GM04504 (cell line): ENCODE measurements around the gene OPA3.
"Not testable (repeated sequence)": the region's sequence is repeated elsewhere in the genome, so short reads cannot be mapped to it uniquely, and the experiment has no call there.

Experiments used
- DNase-seq: peaks from one replicate; pipeline ENCODE4 v3.0.0-alpha.2; 2012; ENCODE audit warnings: low read depth

The OPA3 gene

DNA sequence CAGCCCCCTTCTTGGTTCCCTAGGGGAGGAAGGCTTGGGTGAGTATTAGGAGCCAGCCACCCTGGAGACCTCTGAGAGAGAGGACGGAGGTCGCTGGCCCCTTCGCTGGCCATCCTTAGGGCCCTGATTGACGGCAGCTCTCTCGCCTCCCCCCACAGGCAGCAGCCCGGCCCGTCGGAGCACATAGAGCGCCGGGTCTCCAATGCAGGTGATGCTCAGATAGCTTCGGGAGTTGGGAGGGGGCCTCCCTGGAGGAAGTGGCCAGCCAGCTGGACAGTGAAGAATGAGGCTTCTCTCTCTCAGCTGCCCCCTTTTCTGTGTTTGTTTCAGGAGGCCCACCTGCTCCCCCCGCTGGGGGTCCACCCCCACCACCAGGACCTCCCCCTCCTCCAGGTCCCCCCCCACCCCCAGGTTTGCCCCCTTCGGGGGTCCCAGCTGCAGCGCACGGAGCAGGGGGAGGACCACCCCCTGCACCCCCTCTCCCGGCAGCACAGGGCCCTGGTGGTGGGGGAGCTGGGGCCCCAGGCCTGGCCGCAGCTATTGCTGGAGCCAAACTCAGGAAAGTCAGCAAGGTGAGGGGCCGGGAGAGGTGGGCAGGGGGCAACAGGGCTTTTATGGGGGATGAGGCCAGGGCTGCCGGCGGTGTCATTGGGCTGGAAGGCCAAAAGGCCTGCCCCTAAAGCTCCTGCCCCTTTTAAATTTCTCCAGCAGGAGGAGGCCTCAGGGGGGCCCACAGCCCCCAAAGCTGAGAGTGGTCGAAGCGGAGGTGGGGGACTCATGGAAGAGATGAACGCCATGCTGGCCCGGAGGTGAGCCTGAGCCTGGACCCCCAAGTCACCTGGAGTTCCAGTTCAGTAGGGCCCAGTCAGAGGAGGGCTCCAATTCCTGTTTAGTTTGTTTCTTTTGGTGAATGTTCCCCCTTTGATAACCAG is 62.3 kb downstream of the OPA3 start:
- no peak for DNase-seq

DNA sequence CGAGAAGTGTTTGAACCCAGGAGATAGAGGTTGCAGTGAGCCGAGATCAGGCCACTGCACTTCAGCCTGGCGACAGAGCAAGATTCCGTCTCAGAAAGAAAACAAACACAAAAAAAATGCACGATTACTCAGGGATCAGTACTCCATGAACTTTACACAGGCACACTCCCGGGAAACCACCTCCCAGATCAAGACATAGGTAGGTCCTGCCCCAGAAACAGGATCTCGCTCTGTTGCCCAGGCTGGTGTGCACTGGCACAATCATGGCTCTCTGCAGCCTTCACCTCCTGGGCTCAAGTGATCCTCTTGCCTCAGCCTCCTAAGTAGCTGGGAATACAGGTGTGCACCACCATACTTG is 66.2 kb downstream of the OPA3 start:
- DNase-seq, result no peak

- DNase-seq, result no peak
These were observed 66.7 kb downstream of the OPA3 start for GRCh38 chr19:45517641-45518468.

DNA sequence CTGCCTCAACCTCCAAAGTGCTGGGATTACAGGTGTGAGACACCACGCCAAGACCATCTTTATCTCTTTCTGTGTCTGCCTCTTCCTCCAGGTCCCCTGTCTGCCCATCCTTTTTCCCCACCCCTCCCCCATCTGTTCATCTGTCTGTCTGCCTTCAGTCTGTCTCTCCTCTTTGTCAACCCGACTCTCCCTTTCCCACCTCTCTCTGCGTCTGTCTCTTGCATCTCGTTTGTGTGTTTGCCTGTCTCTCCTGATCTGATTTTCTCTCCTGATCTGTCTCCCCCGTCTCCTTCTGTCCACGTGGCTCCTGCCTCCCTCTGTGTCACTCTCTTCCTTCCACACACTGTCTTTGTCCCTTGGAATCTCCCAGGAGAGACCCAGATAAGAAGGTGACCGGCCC is 67.4 kb downstream of the OPA3 start:
- no peak for DNase-seq

DNA sequence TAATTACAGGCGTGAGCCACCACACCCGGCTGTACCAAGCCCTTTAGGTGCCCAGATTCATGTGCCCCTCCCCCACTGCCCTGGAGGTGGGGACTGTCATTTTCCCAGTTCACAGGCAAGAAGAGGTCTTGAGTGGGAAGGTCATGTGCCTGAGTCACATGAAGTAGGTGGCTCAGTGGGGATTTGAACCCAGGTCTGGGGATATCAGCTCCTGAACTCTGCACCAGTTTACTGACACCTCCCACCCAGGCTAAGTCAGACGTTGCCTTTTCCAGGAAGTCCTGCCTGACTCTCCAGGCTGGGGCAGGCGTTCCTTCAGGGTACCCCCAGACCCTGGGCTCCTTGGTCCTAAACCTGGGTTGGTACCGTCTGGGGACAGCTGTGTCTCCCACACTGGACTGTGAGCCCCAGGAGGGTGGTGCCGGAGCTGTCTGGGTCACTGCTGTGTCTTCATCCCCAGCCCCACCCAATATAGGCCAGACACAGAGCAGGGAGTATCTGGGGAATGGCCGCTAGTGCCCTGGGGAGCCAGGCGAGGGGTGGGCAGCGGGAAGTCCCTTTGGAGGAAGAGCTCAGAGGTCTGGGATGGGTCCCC is 68.7 kb downstream of the OPA3 start:
- DNase-seq, result no peak

GRCh38 chr19:45515081-45515624 is 69.4 kb downstream of the OPA3 start:
- DNase-seq, result no peak

- no peak for DNase-seq
These were observed 70.1 kb downstream of the OPA3 start for GRCh38 chr19:45514376-45515051.

- no peak for DNase-seq
These were observed 71.6 kb downstream of the OPA3 start for GRCh38 chr19:45512881-45513483.

DNA sequence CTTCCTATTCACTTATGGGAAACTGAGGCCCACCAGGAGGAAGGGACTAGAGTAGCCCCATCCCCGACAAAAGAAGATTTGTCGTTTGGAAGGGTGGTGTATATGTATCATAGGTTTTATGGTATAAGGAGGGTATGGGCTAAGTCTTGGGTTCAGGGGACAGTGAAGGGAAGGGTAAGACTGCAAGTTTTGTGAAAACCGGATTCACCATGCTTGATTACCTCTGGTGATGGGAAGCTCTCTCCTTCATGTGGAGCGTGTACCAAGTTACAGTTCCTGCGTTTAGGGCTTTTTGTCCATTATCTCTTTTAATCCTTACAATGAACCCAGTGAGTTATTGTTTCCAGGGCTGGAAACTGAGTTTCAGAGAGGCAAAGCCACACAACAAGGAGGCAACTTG is 73.5 kb downstream of the OPA3 start:
- DNase-seq, result no peak

GRCh38 chr19:45510352-45510751 is 74.2 kb downstream of the OPA3 start:
- DNase-seq, result not testable (repeated sequence)

GRCh38 chr19:45509692-45510015 is 74.9 kb downstream of the OPA3 start:
- DNase-seq, result no peak

DNA sequence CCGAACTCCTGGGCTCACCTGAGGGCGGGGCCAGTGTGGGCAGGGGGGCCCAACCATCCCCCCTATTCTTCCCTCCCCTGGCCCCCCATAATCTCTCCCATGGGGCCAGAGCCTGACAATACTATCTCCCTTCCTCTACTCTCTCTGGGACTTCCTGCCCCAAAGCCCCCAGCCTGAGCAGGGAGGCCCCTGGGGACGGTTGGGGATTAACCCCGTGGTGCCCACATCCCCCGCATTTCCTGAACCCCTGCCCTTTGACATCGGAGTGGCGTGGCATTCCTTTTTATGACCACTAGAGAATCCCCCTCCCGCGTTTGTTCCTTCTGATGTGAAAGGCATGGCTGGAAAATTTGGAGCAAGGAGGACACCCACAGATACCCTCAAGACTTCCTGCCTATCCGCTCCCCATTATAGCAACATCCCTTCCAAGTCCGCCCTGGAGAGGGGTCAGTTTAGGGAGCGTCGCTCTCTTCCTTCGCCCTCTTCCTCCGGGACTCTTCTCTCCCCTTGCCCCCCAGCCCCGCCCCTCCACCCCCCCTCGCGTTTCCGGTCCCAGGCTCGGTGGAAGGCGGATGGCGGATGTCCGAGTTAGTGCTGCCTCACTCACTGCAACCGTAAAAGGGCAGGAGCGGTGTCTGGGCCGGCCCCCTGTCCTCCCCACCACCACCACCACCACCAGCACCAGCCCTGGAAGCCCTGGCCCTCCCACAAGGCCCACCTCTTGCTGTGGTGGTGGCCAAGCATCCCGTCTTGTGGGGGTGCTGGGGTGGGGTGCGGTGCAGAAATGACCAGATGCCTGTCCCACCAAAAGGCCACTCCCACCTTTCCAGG is 75.5 kb downstream of the OPA3 start:
- DNase-seq, result peak; percentile 37

DNA sequence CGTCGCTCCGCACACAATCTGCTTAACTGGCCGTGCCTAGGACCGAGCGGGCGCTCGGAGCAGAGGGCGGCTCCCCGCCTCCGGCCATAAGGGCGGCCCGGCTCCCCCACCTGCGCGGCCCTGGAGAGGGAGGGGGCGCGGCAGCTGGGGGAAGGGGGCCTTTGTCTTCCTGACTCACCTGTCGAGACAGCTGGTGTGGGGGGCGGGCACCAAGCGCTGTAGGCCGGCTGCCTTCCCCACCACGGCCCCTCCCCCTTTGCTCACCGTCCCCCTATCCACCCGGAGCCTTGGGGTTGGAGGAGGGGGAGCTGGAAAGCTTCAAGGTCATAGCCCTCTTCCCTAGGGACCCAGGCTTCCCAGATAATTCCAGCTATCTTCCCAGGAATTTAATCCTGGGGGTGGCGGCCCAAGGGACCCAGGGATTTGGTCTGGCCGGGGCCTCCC is 76.2 kb downstream of the OPA3 start:
- DNase-seq, result no peak

DNA sequence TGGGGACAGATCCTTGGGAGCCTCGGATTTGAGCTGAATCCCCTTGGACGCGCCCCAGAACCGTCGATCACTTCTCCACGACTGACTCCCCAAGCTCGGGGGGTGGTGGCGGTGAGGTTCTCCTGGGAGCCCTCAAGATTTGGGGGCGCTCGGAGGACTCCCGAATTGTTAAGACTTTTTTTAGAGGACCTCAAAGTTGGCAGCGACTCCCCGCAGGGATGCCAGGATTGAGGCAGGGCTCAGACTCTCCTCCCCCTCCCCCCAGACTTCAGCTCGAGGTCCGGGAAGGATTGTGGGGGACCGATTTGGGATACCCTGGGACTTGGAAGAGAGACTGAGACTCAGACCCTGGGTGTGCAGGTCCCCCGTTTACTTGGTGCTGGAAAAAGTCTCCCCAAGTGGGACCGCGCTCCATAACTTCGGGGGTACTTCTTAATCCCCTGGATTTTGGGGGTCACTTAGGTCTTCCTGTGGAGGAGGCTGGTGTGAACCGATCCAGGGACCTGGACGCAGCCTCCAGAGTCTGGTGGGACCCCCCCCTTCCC is 76.7 kb downstream of the OPA3 start:
- DNase-seq, result no peak

DNA sequence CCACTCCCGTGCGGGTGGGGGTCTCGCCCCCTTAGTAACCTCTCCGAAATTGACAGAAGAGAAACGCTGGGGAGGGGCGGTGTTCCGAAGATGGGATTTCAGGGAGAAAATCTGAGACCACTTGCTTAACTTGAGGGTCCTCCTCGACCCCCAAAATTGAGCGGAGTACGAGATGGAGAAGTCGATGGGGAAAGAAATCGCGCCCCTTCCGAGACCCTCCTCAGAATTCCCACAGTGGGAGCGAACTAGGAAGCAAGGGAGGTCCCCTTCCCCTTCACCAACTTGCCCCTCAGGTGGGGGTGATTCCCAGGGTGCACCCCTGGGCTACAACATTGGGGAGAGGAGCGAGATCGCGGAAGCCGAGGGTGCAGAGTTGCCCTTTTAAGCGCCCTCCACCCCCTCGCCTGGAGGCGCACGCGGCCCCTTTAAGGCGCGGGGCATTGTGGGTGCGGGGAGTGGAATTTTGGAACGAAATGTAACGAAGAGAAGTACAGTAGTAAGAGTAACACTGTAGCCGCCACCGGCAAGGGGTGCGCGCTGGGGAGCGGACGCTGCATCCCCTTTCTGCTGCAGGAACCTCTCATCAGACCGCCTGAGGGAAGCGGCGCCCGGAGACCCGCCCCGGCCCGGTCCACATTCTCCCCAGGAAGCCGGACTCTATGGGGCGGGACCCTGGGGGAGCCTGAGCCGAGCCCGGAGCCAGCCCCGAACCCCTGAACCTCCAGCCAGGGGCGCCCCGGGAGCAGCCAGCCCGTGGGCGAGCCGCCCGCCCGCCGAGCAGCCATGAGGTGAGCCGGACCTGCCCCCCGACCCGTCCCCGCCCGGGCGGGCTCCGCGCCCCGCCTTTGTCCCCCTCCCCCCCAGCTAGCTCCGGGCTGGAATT is 77.4 kb downstream of the OPA3 start, which contains the start of gene VASP:
TSS of gene VASP (plus strand) at position 491 of the 883 bp plus-strand sequence. CDS start at position 784, 293 bp downstream.
- peak; percentile 63 for DNase-seq

DNA sequence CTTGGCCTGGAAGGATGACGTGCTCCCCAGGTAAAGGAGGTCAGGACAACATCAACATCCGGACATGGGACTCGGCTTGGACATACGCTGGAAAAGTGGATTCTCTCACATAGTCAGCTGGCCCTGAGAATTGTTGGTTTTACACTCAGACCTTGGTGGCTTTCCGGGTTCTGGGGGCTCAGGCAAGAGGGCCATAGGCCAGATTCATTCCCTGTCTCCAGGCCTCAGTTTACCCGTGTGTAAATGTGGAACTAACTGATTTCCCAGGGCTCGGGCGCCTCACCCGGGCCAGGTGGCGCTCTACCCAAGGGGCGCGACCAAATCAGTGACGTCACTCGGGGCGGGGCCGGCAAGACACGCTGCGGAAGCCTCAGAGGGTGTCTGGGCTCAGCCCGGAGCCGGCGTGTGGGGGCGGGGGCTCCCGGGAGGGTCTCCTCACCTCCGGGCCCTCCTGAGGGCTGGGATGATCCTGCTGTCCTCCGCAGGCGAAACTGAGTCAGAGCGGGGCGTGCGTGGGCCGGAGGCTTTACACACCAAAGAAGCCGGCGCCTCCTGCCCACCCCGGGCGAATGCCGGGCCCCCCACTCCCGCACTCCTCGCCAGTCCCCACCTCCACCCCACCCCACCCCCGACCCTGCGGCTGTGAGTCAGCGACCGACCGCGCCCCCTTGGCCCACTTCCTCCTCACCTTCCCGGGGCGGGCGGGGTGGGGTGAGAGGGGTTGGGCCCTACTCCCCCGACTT is 78.2 kb downstream of the OPA3 start:
- DNase-seq, result peak; percentile 70

DNA sequence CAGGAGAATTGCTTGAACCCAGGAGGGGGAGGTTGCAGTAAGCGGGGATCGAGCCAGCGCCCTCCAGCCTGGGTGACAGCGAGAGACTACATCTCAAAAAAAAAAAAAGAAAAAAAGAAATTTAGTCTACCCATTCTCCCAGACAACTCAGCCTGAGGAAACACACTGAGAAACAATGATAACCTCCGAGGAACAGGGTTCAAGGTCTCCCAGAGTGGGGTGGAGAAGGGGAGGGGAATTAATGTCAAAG is 78.7 kb downstream of the OPA3 start:
- DNase-seq, result no peak

- no peak for DNase-seq
These were observed 79.2 kb downstream of the OPA3 start for GRCh38 chr19:45505151-45505995.
